ENCODE measurements around the gene RMDN3. TPM values are rescaled to one million over a fixed set of nuclear protein-coding genes. Genes with fewer than 3 reads are reported as not detected.

The RMDN3 gene
- total and polyA plus RNA-seq, 4 donors: 27.5 to 33.8 (median 30.2) TPM

- H3K9me3 ChIP-seq (ENCODE audit: control insufficient read depth in 4 of 4, low read length in 3 of 4): no peaks in the 10 kb centered on the region
- H3K36me3 ChIP-seq (ENCODE audit: control insufficient read depth in 4 of 4, insufficient read depth in 3 of 4, low read depth in 1 of 4, low read length in 3 of 4): peaks cover 0 to 33% (median 14%) of the 10 kb centered on the region in 4 donors
- no peak overlapping the region for H3K4me3 ChIP-seq (ENCODE audit: low read depth in 1 of 3, low read length in 3 of 3)
- no peak for TF ChIP-seq RXRA (IDR thresholded peaks at IDR 0.05)
- no peak for TF ChIP-seq SP1 (IDR thresholded peaks at IDR 0.05)
- no peak for TF ChIP-seq MAX (IDR thresholded peaks at IDR 0.05)
- no peak overlapping the region for H3K9ac ChIP-seq (ENCODE audit: low read depth in 1 of 2, low read length in 2 of 2)
- H3K27ac ChIP-seq (ENCODE audit: low read depth in 1 of 2, low read length in 2 of 2): peak overlapping the region; percentile 33 to 37
- no peaks in the 10 kb centered on the region for H3K27me3 ChIP-seq (ENCODE audit: control insufficient read depth in 4 of 4, insufficient read depth in 4 of 4, low read length in 3 of 4)
- WGBS: 95% methylated on average over 13 of the region's 13 CpGs
- H3K4me1 ChIP-seq (ENCODE audit: control insufficient read depth in 4 of 4, insufficient read depth in 4 of 4, low read length in 3 of 4): peaks cover 4 to 61% (median 38%) of the 10 kb centered on the region in 4 donors
- no peak for DNase-seq (ENCODE audit: low spot score)
These were observed 17.0 kb upstream of the RMDN3 start for GRCh38 chr15:40772014-40772413.

GRCh38 chr15:40771242-40771641 lies 16.2 kb upstream of the RMDN3 start:
- peaks cover 4 to 57% (median 34%) of the 10 kb centered on the region in 4 donors for H3K4me1 ChIP-seq (ENCODE audit: control insufficient read depth in 4 of 4, insufficient read depth in 4 of 4, low read length in 3 of 4)
- no peak for TF ChIP-seq ATF3 (IDR thresholded peaks at IDR 0.05)
- TF ChIP-seq FOXA2 (IDR thresholded peaks at IDR 0.05): peak; percentile 87
- TF ChIP-seq JUND (IDR thresholded peaks at IDR 0.05): no peak
- no peak for TF ChIP-seq GABPA (IDR thresholded peaks at IDR 0.05 in 1 of 2, conservative IDR thresholded peaks at IDR 0.05 in 1 of 2)
- TF ChIP-seq REST (IDR thresholded peaks at IDR 0.05): peak; percentile 43
- TF ChIP-seq SP1 (IDR thresholded peaks at IDR 0.05): peak; percentile 68
- peak in 1 of 2 donors; percentile 45 for TF ChIP-seq EGR1 (IDR thresholded peaks at IDR 0.05; ENCODE audit: low read depth in 2 of 2)
- peak; percentile 71 to 72 for TF ChIP-seq HNF4A (conservative IDR thresholded peaks at IDR 0.05)
- TF ChIP-seq YY1 (IDR thresholded peaks at IDR 0.05): peak; percentile 70
- TF ChIP-seq NR2F2 (IDR thresholded peaks at IDR 0.05): peak; percentile 34
- TF ChIP-seq CTCF (IDR thresholded peaks at IDR 0.05; ENCODE audit: low read depth, low read length, missing input control): peak; percentile 10
- TF ChIP-seq TAF1 (conservative IDR thresholded peaks at IDR 0.05): no peak
- TF ChIP-seq RAD21 (IDR thresholded peaks at IDR 0.05): peak in 1 of 2 donors; percentile 46
- TF ChIP-seq FOXA1 (IDR thresholded peaks at IDR 0.05): peak; percentile 72
- peak; percentile 84 to 92 for TF ChIP-seq RXRA (IDR thresholded peaks at IDR 0.05)
- TF ChIP-seq ZBTB33 (IDR thresholded peaks at IDR 0.05): no peak
- no peak for DNase-seq (ENCODE audit: low spot score)
- H3K27ac ChIP-seq (ENCODE audit: low read depth in 1 of 2, low read length in 2 of 2): peak overlapping the region; percentile 56 to 71
- H3K27me3 ChIP-seq (ENCODE audit: control insufficient read depth in 4 of 4, insufficient read depth in 4 of 4, low read length in 3 of 4): no peaks in the 10 kb centered on the region
- H3K36me3 ChIP-seq (ENCODE audit: control insufficient read depth in 4 of 4, insufficient read depth in 3 of 4, low read depth in 1 of 4, low read length in 3 of 4): peaks cover 0 to 38% (median 17%) of the 10 kb centered on the region in 4 donors
- no peaks in the 10 kb centered on the region for H3K9me3 ChIP-seq (ENCODE audit: control insufficient read depth in 4 of 4, low read length in 3 of 4)
- no peak overlapping the region for H3K4me3 ChIP-seq (ENCODE audit: low read depth in 1 of 3, low read length in 3 of 3)
- 46% methylated on average over 5 of the region's 5 CpGs for WGBS
- H3K9ac ChIP-seq (ENCODE audit: low read depth in 1 of 2, low read length in 2 of 2): no peak overlapping the region
